Measurements from ENCODE around the gene RHEB. TPM values are rescaled to one million over a fixed set of nuclear protein-coding genes. Genes with fewer than 3 reads are reported as not detected.

The RHEB gene
- total RNA-seq, 1 donor from 2014 or later = 81.0 TPM

DNA sequence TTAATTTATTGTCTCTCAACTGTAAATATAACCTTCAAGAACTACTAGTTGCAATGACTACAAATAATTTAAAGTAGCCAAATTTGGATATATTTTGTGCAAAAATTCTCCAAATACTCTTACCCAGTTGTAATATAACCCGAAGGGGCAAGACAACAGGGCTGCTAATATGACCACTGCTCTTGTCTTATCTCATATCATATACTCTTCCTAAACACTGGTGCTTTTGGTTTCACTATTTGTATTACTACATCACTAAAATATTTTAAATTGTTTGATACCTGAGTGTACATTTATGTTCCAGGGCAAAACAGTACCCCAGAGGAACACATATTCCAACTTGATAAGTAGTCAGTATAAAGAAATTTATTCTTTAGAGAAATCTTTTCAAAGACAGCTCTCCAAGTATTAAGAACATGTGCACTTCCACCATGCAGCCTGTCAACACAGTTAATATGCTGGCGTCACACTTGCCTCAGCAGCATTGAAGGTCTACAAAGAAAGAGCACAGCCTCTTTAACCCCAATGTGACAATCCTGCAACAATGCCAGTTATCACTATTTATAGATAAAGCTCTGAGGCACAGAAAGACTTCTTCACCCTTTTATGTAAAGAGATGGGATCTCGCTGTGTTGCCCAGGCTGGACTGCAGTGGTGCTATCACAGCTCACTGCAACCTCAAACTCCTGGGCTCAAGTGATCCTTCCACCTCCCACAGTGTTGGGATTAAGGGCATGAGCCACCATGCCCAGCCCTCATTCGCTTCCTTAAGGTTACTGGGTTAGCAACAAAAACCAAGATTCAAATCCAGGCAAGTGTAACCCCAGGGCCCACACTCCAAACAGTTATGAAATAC lies 37.8 kb downstream of the RHEB start:
- H3K9me3 Mint-ChIP-seq = no peaks in the 10 kb centered on the region
- peaks cover 6% of the 10 kb centered on the region for H3K4me1 Mint-ChIP-seq (ENCODE audit: unreplicated experiment)
- H3K27ac Mint-ChIP-seq = no peak overlapping the region
- DNase-seq (ENCODE audit: extremely low spot score, unreplicated experiment) = no peak
- TF ChIP-seq, protein P1, sequence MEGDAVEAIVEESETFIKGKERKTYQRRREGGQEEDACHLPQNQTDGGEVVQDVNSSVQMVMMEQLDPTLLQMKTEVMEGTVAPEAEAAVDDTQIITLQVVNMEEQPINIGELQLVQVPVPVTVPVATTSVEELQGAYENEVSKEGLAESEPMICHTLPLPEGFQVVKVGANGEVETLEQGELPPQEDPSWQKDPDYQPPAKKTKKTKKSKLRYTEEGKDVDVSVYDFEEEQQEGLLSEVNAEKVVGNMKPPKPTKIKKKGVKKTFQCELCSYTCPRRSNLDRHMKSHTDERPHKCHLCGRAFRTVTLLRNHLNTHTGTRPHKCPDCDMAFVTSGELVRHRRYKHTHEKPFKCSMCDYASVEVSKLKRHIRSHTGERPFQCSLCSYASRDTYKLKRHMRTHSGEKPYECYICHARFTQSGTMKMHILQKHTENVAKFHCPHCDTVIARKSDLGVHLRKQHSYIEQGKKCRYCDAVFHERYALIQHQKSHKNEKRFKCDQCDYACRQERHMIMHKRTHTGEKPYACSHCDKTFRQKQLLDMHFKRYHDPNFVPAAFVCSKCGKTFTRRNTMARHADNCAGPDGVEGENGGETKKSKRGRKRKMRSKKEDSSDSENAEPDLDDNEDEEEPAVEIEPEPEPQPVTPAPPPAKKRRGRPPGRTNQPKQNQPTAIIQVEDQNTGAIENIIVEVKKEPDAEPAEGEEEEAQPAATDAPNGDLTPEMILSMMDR (conservative IDR thresholded peaks at IDR 0.05) = no peak
- H3K27me3 Mint-ChIP-seq = no peaks in the 10 kb centered on the region
- H3K4me3 Mint-ChIP-seq = no peak overlapping the region
- peaks cover 47% of the 10 kb centered on the region for H3K36me3 Mint-ChIP-seq

- H3K36me3 Mint-ChIP-seq = peaks cover 37% of the 10 kb centered on the region
- H3K9me3 Mint-ChIP-seq = no peaks in the 10 kb centered on the region
- H3K4me3 Mint-ChIP-seq = no peak overlapping the region
- no peak for DNase-seq (ENCODE audit: extremely low spot score, unreplicated experiment)
- no peak overlapping the region for H3K27ac Mint-ChIP-seq
- TF ChIP-seq, protein P1 (conservative IDR thresholded peaks at IDR 0.05) = no peak
- H3K27me3 Mint-ChIP-seq = no peaks in the 10 kb centered on the region
- peaks cover 2% of the 10 kb centered on the region for H3K4me1 Mint-ChIP-seq (ENCODE audit: unreplicated experiment)
These were observed 41.8 kb downstream of the RHEB start for GRCh38 chr7:151477867-151478266.

- H3K9me3 Mint-ChIP-seq = no peaks in the 10 kb centered on the region
- no peak for DNase-seq (ENCODE audit: extremely low spot score, unreplicated experiment)
- H3K4me1 Mint-ChIP-seq (ENCODE audit: unreplicated experiment) = peaks cover 18% of the 10 kb centered on the region
- TF ChIP-seq, protein P1 (conservative IDR thresholded peaks at IDR 0.05) = no peak
- H3K27ac Mint-ChIP-seq = no peak overlapping the region
- peaks cover 49% of the 10 kb centered on the region for H3K36me3 Mint-ChIP-seq
- no peak overlapping the region for H3K4me3 Mint-ChIP-seq
- no peaks in the 10 kb centered on the region for H3K27me3 Mint-ChIP-seq
These were observed 46.9 kb downstream of the RHEB start for GRCh38 chr7:151472644-151473380.

DNA sequence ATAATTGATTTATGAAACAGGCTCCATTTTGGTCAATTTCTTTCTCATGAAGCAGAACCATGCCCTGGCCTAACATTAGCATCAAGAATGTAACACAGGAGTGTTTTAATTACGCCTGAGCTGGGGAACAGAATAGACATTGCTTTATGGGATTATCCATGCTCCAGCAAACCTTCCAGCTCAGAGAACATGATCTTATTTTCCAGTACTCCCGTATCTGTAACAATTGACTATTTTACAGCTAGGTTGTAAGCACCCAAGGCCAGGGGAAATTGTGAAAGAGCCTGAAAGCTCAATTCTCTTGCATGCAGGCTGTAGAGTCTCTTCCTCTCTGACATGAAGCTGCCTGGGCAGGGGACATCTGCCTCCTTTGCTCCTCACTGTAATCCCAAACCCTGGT lies 49.0 kb downstream of the RHEB start:
- Mint-ChIP-seq H3K4me3 (no peak overlapping the region), H3K9me3 (no peaks in the 10 kb centered on the region), H3K27ac (no peak overlapping the region), H3K36me3 (peaks cover 57% of the 10 kb centered on the region), H3K4me1 (ENCODE audit: unreplicated experiment) (peaks cover 19% of the 10 kb centered on the region), H3K27me3 (no peaks in the 10 kb centered on the region)
- TF ChIP-seq, protein P1 (conservative IDR thresholded peaks at IDR 0.05) = no peak
- DNase-seq (ENCODE audit: extremely low spot score, unreplicated experiment) = no peak

DNA sequence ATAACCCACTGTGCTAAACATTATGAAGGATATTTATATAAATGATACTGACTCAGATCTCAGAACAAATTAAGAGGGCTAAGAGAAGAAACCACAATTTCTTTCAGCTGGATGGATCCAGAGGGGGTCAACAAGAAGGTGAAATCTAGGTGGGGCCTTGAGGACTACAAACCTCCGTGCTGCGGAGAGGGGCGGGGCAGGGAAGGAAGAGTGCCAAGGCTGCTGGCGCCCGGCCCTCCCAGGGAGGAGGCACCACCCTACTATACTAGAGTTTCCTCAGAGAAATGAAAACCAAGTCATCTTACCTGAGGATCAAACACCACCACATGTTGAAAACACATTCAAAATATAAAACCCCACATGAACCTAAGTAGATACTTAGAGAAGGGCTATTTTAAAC lies 50.4 kb downstream of the RHEB start:
- TF ChIP-seq, protein P1 (conservative IDR thresholded peaks at IDR 0.05) = no peak
- Mint-ChIP-seq H3K36me3 (peaks cover 63% of the 10 kb centered on the region), H3K27me3 (no peaks in the 10 kb centered on the region), H3K27ac (no peak overlapping the region), H3K4me3 (no peak overlapping the region), H3K4me1 (ENCODE audit: unreplicated experiment) (peaks cover 19% of the 10 kb centered on the region), H3K9me3 (no peaks in the 10 kb centered on the region)
- DNase-seq (ENCODE audit: extremely low spot score, unreplicated experiment) = no peak
